Loucy (cell line): Measurements from ENCODE around the gene RAPGEF5.

Source experiments
- CTCF ChIP-seq: fragments of 200-600 bp; sonication (generic); conservative IDR thresholded peaks from 2 replicates; pipeline ENCODE4 v1.5.1; 2014; ENCODE audit warnings: mild to moderate bottlenecking, antibody characterized with exemption, low read length
- EZH2phosphoT487 ChIP-seq: fragments of 200-600 bp; IDR thresholded peaks from 2 replicates; pipeline ENCODE4 v1.6.1; 2018; ENCODE audit warnings: antibody characterized with exemption, mild to moderate bottlenecking, moderate library complexity, borderline replicate concordance

GRCh38 chr7:22219036-22219435 is 137.9 kb downstream of the RAPGEF5 start:
- no peak for TF ChIP-seq CTCF
- no peak for TF ChIP-seq EZH2phosphoT487
